Skeletal muscle satellite cell (primary cell): ENCODE results near the gene SCG5.

Experiments used
- H3K27me3 ChIP-seq: 2 replicates; pipeline ENCODE4 v1.7.0; 2013; ENCODE audit warnings: low read length; ENCODE audit not compliant: control insufficient read depth, insufficient read depth
- H3K36me3 ChIP-seq: 2 replicates; pipeline ENCODE4 v1.7.0; 2013; ENCODE audit warnings: mild to moderate bottlenecking, control low read depth, low read length; ENCODE audit not compliant: insufficient read depth
- H3K4me1 ChIP-seq: 2 replicates; pipeline ENCODE4 v1.7.0; 2013; ENCODE audit warnings: low read length; ENCODE audit not compliant: control insufficient read depth, insufficient read depth
- H3K4me2 ChIP-seq: 2 replicates; pipeline ENCODE4 v1.7.0; 2013; ENCODE audit warnings: mild to moderate bottlenecking, low read length
- H3K4me3 ChIP-seq: 2 replicates; pipeline ENCODE4 v1.7.0; 2013; ENCODE audit warnings: low read length
- H3K9ac ChIP-seq: 2 replicates; pipeline ENCODE4 v1.7.0; 2013; ENCODE audit warnings: mild to moderate bottlenecking, low read depth, low read length, moderate library complexity
- H3K9me3 ChIP-seq: replicated peaks from 2 replicates; pipeline ENCODE4 v1.7.0; 2013; ENCODE audit warnings: mild to moderate bottlenecking, control low read depth, low read length

Gene SCG5

DNA sequence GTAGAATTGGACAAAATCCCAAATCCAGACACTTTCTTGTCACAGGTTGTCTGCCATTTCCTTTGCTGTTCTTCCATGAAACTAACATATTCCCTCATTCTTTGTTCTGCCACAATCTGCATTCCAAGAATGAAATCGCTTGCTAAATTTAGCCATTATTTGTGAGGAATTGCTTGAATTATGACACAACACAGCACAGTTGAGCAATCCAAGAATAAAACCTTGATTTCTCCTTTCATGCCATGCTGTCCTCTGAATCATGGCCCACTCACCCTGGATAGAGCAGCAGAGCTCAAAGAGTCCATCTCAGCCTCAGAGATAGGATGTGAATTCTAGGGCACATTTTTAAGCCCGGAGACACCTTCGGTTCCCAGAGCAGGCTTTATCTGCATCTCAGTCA lies 41.1 kb downstream of the SCG5 start:
- H3K27me3 ChIP-seq, result no peaks in the 10 kb centered on the region
- H3K4me1 ChIP-seq, result peaks cover 57% of the 10 kb centered on the region
- H3K9me3 ChIP-seq, result no peaks in the 10 kb centered on the region
- H3K36me3 ChIP-seq, result no peaks in the 10 kb centered on the region
- peak overlapping the region; percentile 18 for H3K4me3 ChIP-seq
- peak overlapping the region; percentile 81 for H3K9ac ChIP-seq
- peak overlapping the region; percentile 66 for H3K4me2 ChIP-seq

DNA sequence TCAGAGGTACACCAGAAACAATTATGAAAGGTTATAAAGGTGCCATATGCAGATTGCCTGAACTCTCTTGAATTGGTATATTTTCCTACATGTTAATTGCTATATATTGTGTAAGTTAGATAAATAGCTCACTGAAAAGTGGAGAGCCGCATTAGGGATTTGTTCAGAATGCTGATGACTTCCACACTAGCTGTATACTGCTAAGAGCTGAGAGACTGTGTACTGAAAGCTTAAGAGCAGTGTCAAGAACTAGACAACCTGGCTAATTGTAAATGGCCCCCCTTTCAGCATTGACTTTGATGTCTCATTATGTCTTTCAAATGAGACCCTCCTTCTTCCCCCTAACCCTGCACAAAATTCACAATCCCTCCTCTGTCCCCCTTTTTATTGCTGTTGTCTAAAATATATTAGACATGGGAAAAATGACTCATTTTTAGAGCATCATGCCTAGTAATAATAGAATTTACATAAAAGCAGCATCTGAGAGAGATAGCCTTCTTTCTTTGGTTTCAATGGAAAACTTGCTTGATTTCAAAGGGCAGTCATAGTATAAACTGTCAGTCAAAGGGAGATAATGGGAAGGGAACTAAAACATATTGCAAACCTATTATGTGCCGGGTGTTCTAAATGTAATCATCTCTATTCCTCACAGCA lies 41.6 kb downstream of the SCG5 start:
- Histone ChIP-seq H3K4me2 (peak overlapping the region; percentile 56), H3K9ac (peak overlapping the region; percentile 81), H3K9me3 (no peaks in the 10 kb centered on the region)

DNA sequence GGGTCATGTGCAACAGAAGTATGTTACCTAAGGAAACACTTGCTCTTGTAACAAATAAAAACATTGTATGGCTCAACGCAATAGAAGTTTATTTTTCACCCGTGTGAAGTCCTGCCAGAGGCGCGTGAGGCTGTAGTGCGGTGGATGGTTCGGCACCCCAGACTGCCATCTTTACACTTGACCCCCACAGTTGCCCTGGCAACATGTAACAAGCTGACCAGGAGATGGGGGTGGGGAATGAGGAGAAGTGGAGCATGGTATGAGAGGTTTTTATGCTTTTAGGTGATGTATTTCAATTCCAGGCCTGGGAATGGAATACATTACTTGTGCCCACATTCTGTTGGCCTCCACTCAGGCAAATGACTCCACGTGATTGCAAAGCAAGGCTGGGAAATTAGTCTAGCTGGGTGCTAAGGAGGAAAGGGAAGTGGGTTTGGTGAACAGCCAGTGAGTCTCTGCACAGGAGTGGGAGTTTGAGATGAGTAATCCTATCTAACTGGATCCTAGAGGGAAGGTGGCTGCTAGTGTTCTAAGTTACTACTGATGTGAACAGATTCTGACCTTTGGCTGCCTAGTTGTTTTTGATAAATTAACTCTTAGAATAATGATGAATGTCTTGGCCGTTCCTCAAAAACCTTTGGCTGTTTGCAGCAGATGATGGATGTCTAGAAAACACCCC lies 42.5 kb downstream of the SCG5 start:
- H3K9me3 ChIP-seq, result no peaks in the 10 kb centered on the region

More for the DNA sequence above, 41.6 kb downstream of the SCG5 start:
- Histone ChIP-seq H3K4me3 (peak overlapping the region; percentile 18), H3K4me1 (peaks cover 61% of the 10 kb centered on the region), H3K36me3 (no peaks in the 10 kb centered on the region), H3K27me3 (no peaks in the 10 kb centered on the region)

DNA sequence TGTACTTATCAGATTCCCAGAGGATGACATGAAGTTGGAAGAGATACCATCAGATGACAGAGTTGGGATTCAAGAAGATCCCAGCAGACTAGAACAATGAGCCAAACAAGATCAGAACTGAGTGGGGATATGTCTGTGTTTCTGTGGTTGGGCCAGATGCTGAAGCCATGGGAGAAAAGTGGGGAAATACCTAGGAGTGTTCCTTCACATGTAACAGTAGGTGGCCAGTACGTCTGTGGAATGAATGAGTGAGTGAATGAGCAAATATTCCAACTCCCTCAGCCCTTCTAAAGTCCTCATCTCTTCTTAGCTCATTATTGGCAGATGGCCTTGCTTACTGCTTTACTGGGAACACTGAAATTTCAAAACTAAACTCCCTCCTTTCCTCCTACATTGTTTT lies 44.1 kb downstream of the SCG5 start:
- Histone ChIP-seq H3K36me3 (no peaks in the 10 kb centered on the region), H3K9ac (peak overlapping the region; percentile 56), H3K4me1 (peaks cover 65% of the 10 kb centered on the region), H3K4me3 (peak overlapping the region; percentile 13), H3K9me3 (no peaks in the 10 kb centered on the region), H3K4me2 (peak overlapping the region; percentile 45), H3K27me3 (no peaks in the 10 kb centered on the region)

More for the DNA sequence above, 42.5 kb downstream of the SCG5 start:
- Histone ChIP-seq H3K9ac (peak overlapping the region; percentile 81), H3K27me3 (no peaks in the 10 kb centered on the region), H3K36me3 (no peaks in the 10 kb centered on the region), H3K4me2 (peak overlapping the region; percentile 45), H3K4me3 (peak overlapping the region; percentile 26), H3K4me1 (peaks cover 65% of the 10 kb centered on the region)

DNA sequence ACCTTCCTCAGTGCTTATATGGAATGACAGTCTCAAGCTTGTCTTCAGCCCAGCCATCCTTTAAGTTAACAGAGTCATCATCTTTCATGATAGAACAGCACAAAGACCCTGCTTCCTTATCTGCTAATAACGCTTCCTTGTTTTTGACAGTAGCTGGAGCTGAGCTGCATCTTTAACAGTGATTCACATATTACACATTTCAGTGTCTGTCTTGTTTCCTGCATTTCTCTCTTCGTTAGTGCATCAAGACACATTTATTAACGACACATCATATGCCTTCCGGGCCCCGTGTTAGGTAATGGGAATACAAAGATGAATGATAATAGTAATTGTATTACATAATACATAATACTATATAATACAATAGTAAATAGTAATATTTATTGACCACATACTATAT lies 46.0 kb downstream of the SCG5 start:
- no peak overlapping the region for H3K4me3 ChIP-seq
- no peaks in the 10 kb centered on the region for H3K36me3 ChIP-seq
- H3K4me1 ChIP-seq, result peaks cover 56% of the 10 kb centered on the region
- H3K4me2 ChIP-seq, result peak overlapping the region; percentile 58
- no peaks in the 10 kb centered on the region for H3K9me3 ChIP-seq
- no peaks in the 10 kb centered on the region for H3K27me3 ChIP-seq
- H3K9ac ChIP-seq, result peak overlapping the region; percentile 74

DNA sequence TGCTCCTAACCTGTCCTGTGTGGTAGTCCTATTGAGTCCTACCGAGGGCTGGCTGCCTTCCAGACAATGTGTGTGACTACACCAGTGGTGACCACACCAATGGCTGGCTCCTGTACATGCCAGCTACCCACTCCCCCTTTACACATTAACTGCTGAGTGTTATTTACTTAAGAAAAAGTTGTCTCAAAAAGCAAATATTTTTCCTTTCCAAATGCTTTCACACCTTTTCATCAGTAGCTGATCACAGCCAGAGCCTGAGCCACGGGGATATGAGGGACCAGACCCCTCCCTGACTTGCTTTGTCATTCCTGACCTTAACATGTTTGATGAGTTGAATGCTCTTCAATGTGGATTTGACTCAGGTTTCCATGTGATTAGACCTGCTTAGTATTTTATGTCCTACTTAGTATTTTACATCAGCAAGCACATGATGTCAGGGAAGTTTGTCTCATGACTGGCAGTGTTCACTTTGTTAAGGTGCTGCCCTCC lies 46.7 kb downstream of the SCG5 start:
- peaks cover 50% of the 10 kb centered on the region for H3K4me1 ChIP-seq
- H3K27me3 ChIP-seq, result no peaks in the 10 kb centered on the region
- H3K36me3 ChIP-seq, result no peaks in the 10 kb centered on the region
- no peak overlapping the region for H3K4me3 ChIP-seq
- peak overlapping the region; percentile 74 for H3K9ac ChIP-seq
- peak overlapping the region; percentile 58 for H3K4me2 ChIP-seq
- no peaks in the 10 kb centered on the region for H3K9me3 ChIP-seq

DNA sequence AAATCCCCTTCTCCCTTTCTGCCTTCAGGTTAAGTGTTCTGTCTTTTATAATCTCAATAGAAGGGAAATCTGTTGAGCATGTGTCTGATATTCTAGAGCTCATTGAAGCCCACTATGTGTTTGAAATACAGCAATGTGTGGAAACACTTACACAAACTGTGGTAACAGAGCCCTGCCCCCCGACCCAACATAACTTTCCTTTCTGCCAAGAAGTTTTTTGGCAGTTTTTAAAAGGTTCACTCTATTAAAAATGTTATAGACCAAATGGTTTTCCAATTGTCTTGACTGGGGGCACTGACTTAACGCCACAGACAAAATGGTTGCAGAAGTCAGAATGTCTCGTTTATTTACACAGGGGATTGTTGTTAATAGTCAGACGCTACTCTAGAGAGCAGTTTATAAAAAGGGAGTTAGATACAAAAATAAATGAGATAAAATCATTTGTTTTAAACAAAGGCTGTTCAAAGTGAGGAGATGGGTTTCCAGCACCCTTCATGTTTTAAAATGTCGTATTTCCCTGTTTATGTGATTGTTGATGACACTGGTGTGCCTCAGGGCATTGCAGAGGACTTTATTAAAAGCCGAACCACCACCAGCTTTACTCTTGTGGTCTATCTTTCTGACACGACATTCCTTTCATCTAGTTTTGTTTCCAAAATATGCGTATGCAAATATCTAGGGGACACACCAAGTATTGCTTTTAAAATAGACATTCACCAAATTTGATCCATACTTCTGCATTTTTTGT lies 49.6 kb downstream of the SCG5 start:
- Histone ChIP-seq H3K27me3 (no peaks in the 10 kb centered on the region), H3K4me2 (no peak overlapping the region), H3K4me1 (peaks cover 21% of the 10 kb centered on the region), H3K9me3 (no peaks in the 10 kb centered on the region), H3K36me3 (no peaks in the 10 kb centered on the region), H3K4me3 (no peak overlapping the region), H3K9ac (no peak overlapping the region)

DNA sequence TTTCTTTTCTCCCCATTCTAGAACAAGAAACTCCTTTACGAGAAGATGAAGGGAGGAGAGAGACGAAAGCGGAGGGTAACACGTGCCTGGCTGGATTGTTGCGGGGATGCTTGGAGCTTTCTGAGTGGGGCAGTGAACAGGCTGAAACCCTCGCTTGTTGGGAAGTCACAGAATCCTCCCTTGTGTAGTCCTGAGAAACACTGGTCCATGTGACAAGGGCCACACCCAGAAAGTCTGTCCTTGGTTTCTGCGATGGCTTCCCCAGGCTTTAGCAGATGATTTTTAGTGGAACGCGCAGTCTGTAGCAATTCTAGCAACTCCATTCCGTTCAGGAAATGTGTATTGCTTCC lies 50.2 kb downstream of the SCG5 start:
- Histone ChIP-seq H3K4me1 (peaks cover 19% of the 10 kb centered on the region), H3K36me3 (no peaks in the 10 kb centered on the region), H3K9ac (no peak overlapping the region), H3K4me3 (no peak overlapping the region), H3K4me2 (no peak overlapping the region), H3K9me3 (no peaks in the 10 kb centered on the region), H3K27me3 (no peaks in the 10 kb centered on the region)

DNA sequence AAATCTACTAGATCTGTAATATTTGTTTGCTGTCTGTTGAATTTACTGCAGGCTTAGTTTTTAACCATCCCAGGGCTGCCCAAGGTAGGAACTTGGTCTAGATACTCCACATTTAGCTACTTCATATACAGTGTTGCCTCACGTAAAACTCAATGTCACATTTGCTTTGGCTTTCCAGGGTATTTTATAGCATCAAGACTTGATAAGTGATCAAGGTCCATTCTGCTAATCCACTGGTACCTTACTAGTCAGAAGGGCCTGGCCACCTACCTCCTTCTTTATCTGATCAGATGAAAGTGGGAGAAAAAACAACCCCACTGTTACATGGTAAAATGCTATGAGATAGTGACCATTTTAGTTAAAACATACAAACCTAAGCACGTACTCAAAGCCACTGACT lies 50.8 kb downstream of the SCG5 start:
- Histone ChIP-seq H3K36me3 (no peaks in the 10 kb centered on the region), H3K9me3 (no peaks in the 10 kb centered on the region), H3K4me1 (peaks cover 13% of the 10 kb centered on the region), H3K9ac (no peak overlapping the region), H3K4me2 (no peak overlapping the region), H3K27me3 (no peaks in the 10 kb centered on the region), H3K4me3 (no peak overlapping the region)

DNA sequence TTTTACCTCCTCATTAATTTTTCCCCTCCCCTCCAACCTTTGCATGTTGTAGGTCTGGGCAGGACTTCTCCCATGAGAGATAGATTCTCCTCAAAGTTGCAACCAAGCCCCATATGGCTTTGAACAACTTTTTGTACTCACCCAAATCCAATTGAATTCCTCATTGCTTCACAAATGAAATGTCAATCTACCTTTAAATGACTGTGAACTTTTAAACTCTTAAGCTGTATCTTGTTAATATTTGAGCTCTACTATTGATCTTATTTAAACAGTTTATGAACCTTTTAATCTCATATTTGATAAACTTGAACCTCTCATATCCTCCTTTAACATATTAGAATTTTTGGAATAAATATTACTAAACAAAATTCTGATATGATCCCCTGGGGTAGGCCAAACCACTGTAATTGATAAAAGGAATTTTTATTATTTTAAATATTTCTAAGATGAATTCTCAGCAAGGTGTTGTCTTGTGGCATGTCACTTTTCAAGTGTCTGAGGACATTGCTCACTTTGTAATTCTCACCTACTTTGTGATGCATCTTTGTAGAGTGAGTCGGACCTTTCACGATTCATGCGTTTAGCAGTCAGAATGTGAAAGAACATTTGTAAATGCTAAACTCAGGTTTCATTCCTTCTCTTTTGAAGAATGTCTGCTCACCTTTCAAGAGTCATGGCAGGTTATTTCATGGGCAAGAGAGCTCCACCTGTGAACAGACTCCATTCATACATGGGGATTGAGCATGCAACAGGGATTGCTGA lies 52.9 kb downstream of the SCG5 start:
- Histone ChIP-seq H3K4me3 (no peak overlapping the region), H3K36me3 (no peaks in the 10 kb centered on the region), H3K4me1 (peaks cover 6% of the 10 kb centered on the region), H3K27me3 (no peaks in the 10 kb centered on the region), H3K4me2 (no peak overlapping the region), H3K9ac (no peak overlapping the region), H3K9me3 (no peaks in the 10 kb centered on the region)

DNA sequence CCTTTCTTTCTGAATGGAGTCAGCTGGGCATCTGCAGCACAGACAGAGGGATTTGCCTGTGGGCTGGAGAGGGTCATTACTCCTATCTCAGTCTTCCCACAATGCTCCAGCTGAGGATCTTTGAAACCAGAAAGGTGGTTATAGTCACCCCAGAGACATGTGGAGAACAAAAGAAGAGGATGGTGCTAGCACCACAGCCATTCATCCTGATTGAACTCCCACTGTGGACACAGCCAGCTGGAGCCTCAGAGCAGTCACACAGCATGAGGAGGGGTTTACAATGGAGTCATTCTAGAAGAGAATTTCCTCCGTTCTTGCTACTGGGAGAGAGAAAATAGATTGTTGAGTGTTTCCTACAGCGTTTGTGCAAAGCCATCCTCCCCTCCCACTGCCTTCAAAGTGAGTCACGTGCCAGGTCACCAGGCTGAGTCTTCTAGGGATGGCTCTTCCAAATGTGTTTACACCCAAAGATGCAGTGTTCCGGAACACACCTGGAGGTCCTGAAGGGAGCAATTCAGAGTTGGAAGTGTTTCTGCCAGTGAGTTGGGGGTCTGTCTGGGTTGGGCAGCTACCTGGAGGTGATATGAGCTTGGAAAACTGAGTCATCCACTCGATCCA lies 57.4 kb downstream of the SCG5 start:
- Histone ChIP-seq H3K9me3 (no peaks in the 10 kb centered on the region), H3K36me3 (no peaks in the 10 kb centered on the region), H3K9ac (no peak overlapping the region), H3K27me3 (no peaks in the 10 kb centered on the region), H3K4me1 (peaks cover 23% of the 10 kb centered on the region), H3K4me2 (no peak overlapping the region), H3K4me3 (no peak overlapping the region)
